Fibroblast of skin of right biceps (primary cell): ENCODE data around the gene CNIH1.
A peak's percentile ranks its signal among the peaks of the same experiment; 100 is the strongest.
"Not testable (repeated sequence)": the region's sequence is repeated elsewhere in the genome, so short reads cannot be mapped to it uniquely, and the experiment has no call there.

Experiments used
- DNase-seq: peaks from one replicate; pipeline ENCODE4 v3.0.0-alpha.2; 2013

The CNIH1 gene

DNA sequence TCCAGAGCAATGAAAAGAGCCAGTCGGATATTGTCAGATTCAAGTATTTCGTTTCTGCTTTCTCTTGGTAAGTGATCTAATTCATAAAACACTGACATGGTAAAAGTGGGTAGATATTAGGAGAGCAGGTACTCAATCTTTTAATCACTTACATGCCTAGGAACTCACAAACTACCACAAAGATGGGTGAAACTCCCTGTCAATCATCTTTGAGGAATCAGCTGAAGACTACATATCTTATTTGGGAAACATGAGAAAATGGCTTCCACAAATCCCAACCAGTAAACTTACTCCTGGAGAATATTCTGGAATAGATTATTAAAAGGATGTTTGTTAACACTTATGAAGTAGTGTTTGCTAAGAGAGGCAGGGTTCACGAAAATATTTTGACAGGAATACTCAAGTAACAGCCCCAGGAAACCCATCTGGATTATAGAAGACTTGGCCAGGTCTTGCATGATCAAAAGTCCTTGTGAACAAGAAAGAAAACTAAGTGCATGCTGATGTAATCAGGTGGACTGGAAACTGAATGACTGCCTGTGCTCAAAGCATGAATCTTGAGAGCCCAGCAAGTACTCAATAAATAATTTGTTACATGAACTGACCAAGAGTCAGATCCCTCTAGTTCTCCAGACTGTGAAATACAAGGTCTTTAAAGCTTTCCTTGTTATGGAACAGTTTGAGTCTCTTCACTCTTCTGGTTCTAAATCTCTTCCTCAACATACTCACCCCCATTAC, 15.5 kb downstream of the CNIH1 start:
- no peak for DNase-seq

DNA sequence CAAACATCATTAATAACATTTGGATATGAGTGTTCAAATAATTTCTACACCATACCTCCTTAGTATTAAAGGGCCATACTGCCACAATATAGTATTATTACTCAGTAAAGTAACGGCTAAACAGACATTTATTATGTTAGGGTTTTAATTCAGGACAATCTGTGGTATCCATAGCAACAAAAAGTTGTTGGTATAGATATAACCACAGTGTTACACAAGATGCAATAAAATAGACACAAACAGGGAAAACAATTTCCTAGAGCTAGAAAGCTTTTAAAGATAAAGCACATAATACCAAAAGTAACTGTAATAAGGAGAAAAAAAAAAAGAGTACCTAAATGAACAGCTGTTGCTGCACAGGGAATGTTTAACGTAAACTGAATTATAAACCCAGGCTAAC, 16.1 kb downstream of the CNIH1 start:
- DNase-seq = no peak

DNA sequence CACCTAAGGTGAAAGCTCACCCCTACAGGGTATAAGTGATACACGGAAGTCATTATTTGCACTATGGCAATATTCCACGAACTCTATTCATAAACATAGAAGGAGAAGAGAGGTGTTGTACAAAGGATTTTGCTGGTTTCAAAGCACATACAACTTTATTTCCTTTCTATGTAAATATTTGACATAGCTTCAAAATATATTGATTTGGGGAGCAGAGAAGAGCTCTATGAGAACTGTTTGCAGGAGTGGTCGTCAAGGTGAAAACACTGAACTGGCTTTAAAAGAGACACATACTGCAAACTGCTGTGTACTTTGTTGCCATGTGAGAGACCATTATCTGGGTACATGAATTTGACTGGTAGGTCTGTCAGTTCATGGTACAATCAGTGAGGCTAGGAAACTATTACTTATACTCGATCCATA, 16.7 kb downstream of the CNIH1 start:
- no peak for DNase-seq

DNA sequence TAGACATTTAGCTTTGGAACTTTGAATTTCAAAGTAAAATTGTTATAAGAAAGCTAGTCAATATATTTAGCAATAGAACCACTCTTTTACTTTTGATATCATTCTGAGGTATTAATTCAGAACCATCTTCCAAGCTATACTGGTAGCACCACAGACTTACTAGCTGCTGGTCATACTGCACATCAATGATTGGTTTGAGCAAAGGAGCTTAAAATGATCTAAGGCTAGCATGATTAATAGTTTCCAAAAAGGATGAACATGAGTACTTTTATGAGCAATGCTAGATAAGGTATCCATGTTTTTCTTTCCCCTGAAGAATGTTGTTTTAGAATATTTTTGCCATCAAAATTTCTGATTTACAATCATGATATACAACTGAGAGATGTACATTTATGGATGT, 17.2 kb downstream of the CNIH1 start:
- no peak for DNase-seq

DNA sequence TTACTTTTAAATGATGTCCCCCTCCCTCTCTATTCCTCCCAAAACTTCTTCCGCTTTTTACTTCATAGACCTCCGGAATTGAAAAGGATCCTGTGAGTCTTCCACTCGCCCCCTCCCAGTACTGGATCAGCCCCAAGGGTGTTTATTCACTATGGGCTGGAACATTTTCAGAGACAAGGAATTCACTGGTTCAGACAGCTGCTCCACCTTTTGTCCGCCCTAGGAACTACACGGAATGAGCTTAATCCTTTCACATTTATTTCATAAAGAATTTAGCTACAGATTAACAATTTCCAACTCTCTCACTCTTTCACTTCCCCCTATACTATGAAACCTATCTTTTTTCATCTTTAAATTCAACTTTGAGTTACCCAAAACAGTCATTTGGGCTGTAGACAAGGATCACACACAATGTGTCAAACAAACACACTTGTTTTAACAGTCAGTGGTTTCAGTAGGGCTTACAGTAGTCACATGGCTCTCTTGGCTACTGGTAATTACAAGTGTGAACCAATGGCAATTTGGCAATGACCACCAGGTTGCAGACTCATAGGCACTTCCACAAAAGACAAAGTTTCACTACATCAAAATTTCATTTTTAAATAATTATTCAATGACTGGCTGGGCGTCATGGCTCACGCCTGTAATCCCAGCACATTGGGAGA, 20.6 kb downstream of the CNIH1 start:
- DNase-seq = peak; percentile 49

DNA sequence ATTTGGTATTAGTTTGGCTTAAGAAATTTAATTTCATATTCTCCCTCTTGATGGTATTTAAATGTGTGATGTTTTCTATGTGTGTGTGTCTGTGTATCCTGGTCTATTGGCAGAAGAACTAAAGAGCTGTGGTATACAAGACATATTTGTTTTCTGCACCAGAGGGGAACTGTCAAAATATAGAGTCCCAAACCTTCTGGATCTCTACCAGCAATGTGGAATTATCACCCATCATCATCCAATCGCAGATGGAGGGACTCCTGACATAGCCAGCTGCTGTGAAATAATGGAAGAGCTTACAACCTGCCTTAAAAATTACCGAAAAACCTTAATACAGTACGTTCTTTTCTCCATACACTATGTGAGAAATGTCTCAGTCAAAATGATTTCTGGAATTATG, 29.8 kb downstream of the CNIH1 start:
- DNase-seq = no peak

DNA sequence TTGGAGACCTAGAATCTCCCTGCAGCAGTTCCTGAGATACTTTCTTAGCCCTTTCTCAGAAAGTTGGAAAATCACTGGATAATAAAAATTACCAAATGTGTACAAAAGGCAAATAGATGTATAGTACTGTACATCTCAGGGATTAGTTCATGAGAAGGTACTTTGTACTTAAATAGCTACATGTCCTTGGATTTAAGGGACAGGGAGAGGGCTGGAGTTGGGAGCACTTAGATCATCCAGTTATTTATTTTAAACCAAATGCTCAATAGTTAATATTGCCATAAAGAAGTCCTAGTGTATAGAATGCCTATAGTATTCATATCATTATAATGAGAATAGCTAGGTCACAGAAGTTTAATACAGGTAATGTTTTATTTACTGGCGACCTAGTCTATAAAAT, 31.0 kb downstream of the CNIH1 start:
- DNase-seq = no peak

DNA sequence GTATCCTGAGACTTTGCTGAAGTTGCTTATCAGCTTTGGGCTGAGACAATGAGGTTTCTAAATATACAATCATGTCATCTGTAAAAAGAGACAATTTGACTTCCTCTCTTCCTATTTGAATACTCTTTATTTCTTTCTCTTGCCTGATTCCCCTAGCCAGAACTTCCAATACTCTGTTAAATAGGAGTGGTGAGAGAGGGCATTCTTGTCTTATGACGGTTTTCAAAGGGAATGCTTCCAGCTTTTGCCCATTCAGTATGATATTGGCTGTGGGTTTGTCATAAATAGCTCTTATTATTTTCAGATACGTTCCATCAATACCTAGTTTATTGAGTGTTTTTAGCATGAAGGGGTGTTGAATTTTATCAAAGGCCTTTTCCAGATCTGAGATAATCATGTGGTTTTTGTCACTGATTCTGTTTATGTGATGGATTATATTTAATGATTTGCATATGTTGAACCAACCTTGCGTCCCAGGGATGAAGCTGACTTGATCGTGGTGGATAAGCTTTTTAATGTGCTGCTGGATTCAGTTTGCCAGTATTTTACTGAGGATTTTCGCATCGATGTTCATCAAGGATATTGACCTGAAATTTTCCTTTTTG, 37.7 kb downstream of the CNIH1 start:
- peak; percentile 53 for DNase-seq

DNA sequence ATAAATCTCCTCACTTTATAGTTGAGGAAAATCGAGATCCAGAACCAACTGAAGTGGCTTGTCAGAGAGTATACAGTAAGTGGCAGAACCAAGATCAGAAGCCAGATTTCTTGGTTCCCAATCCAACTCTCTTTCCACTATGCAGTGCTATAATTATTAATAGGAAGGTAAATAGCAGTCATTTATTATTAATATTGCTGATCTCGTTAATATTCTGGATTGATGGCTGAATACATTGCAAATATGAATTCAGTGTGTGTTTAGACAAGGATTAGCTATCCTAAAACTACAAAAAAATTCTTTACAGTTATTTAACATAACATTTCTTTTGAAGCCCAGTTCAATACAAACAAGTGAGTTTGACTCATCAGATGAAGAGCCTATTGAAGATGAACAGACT, 41.6 kb downstream of the CNIH1 start:
- DNase-seq = no peak

DNA sequence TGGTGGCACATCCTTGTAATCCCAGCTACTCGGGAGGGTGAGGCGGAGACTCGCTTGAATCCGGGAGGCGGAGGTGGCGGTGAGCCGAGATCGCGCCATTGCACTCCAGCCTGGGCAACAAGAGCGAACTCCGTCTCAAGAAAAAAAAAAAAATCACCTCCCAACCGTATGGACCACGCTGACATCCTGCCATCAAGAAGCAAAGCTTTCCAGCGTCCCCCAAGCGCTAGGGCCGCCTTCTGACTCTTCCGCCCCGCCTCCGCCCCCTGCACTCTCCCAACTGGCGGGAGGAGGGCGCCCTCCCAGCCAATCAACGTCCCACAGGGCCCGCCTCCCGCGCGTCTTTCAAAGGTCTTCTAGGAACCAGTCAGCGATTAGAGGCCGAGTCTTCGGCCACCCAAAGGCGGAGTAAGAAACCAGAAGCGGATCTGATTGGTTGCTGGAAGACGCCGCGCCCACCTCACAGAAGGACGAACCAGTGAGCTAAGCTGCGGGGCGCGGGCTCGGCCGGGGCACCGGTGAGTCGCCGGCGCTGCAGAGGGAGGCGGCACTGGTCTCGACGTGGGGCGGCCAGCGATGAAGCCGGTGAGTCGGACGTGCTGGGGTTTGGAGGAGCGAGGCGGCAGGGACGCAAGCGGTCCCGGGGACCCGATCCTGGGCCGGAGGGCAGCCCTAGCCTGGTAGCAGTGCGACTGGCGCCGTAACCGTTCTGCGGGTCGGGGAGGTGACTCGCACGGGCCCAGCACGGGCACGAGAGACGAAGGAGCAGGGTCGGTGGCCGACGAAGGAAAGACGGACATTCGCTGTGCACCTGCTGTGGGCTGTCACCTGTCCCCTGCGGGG, 44.5 kb downstream of the CNIH1 start, which contains the start of gene CDKN3:
Gene CDKN3, plus strand, starts transcription at position 515 of the 843 bp plus-strand sequence. Its CDS starts 62 bp downstream, at position 577.
- DNase-seq = peak; percentile 100

DNA sequence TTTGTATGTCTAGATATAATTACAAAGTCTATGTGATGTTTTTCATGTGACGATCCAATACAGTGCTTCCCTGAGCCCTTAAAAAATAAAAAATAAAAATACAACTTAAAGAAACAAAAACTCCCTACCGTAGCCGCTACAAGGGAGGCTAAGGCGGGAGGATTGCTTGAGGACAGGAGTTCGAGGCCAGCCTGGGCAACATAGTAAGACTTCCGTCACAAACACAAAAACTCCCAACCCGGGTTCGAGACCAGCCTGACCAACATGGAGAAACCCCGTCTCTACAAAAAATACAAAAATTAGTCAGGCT, 45.0 kb downstream of the CNIH1 start:
- DNase-seq = no peak

DNA sequence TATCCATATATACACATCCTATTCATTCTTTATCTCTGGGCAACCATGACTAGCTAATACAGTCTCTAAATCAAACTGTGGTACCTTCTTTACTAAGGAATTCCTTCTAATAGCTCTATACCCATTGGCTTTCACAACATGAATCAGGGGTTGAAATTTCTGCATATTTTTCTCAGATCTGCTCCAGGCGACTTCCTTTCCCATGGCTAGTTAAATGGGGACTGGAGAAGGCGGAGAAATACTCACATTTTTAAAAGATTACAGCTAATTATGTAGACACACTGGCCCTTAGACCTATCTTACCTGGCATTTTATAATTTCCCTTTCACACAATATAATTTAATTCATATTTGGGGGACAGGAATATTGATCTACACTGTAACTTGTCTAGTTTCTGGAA, 45.5 kb downstream of the CNIH1 start:
- no peak for DNase-seq

DNA sequence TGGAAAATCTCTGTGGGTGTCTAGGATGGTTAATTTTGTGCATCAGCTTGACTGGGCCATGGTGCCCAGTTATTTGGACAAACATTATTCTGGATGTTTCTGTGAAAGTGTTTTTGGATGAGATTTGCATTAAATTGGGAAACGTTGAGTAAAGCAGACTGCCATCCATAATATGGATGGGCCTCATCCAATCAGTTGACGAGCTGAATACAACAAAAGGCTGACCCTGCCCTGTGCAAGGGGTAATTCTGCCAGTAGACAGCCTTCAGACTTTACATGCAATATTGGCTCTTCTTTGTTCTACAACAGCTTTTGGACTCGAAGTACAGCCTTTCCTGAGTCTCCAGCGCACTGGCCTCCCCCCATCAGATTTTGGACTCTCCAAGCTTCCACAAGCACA, 45.9 kb downstream of the CNIH1 start:
- DNase-seq = no peak

DNA sequence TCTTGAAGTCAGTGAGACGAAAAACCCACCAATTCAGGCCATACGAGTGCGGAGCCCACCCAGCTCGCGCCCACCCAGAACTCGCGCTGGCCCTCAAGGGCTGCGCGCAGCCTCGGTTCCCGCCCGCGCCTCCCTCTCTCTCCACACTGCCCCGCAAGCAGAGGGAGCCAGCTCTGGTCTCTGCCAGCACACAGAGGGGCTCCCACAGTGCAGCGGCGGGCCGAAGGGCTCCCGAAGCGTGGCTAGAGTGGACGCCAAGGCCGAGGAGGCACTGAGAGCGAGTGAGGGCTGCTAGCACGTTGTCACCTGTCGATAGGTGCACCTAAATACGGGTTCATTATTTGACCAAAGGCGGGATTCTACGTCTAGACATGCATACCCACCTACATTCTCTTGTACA, 46.6 kb downstream of the CNIH1 start:
- DNase-seq = no peak

DNA sequence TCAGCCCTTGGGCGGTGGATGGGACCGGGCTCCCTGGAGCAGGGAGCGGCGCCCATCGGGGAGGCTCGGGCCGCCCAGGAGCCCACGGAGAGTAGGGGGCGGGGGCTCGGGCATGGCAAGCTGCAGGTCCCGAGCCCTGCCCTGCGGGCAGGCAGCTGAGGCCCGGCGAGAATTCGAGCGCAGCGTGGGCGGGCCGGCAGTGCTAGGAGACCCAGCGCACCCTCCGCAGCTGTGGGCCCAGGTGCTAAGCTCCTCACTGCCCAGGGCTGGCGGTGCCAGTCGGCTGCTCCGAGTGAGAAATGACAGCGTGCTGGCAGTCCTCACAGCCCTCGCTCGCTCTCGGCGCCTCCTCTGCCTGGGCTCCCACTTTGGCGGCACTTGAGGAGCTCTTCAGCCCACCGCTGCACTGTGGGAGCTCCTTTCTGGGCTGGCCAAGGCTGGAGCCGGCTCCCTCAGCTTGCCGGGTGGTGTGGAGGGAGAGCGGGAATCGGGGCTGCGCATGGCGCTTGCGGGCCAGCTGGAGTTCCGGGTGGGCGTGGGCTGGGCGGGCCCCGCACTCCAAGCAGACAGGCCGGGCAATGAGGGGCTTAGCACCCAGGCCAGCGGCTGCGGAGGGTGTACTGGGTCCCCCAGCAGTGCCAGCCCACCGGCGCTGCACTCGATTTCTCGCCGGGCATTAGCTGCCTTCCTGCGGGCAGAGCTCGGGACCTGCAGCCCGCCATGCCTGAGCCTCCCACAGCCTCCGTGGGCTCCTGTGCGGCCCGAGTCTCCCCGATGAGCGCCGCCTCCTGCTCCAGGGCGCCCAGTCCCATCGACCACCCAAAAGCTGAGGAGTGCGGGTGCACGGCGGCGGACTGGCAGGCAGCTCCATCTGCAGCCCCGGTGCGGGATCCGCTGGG, 47.9 kb downstream of the CNIH1 start:
- DNase-seq = not testable (repeated sequence)

DNA sequence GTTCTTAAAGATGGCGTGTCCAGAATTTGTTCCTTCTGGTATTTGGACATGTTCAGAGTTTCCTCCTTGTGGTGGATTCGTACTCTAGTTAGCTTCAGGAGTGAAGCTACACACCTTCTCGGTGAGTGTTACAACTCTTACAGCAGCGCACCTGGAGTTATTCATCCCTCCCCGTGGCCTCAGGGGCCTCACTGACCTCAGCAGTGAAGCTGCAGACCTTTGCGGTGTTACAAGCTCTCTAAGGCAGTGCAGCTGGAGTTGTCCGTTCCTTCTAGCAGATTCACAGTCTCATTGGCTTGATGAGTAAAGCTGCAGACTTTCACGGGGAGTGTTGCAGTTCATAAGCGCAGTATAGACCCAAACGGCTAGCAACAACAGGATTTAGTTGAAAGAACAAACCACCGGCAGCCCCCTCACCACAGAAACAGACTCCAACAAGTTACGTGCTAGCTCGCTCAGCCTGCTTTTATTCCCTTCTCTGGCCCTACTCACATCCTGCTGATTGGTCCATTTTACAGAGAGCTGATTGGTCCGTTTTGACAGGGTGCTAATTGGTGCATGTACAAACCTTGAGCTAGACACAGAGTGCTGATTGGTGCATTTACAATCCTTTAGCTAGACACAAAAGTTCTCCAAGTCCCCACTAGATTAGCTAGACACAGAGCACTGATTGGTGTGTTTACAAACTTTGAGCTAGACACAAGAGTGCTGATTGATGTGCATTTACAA, 48.9 kb downstream of the CNIH1 start:
- DNase-seq = no peak

DNA sequence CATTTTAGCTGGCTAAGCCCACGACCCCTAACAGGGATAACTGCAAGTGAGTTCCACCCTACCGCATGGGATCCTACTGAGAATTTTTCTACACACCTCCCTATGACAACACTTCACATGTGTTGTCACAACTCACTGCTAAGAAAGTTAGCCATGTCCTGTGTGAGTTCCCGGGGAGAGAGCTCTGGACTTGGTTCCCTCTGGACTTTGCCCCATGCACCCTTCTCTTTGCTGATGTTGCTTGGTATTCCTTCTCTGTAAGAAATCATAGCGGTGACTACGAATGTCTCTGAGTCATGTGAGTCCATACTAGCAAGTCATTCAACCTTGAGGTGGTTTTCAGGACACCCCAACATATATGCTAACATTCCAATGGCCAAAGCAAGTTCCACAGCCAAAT, 53.8 kb downstream of the CNIH1 start:
- DNase-seq = no peak

DNA sequence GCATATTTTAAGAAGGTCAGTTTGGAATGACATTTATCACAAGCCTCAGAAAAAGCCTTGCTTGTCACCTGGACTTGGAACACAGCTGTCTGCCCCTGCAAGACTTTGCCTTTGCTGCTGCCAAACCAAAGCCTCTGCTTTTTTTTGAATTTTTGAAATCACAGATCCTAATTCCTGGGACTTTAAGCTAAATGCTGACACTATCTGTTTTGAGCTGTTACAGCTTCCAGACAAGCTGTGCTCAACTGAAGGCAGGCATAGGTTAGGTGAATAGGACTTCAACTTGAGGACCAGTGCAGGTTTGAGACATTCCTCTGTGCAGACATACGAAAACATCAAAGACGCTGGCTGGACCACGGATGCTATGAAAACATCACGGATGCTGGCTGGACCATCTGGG, 55.6 kb downstream of the CNIH1 start:
- DNase-seq = no peak

DNA sequence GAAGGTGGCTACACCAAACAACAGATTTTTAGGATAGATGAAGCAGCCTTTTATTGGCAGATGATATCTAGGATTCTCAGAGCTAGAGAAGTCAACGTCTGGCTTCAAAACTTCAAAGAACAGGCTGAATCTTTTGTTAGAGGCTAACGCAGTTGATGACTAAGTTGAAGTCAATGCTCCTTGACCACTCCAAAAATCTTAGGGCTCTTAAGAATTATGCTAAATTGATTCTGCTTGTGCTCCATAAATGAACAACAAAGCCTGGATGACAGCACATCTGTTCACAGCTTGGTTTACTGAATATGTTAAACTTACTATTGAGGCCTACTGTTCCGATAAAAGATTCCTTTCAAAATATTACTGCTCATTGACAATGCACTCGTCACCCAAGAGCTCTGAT, 57.3 kb downstream of the CNIH1 start:
- no peak for DNase-seq

DNA sequence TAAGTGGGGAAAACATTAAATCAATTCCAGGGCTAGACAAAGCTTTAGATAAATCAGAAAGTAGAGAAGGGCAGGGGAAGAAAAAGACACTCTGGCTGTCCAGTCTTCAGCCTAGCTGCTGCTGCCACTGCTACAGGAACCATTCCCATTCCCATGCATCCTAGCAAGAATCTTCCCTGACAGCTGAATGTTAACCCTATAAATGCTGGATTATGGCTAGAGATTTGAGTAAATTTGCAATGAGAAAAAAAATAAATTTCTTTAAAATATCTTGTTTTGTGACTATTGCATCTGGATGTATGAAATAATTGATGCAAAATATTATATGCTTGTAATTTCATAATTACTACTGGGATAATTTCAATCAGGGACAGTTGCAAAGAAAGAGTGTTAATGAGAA, 59.4 kb downstream of the CNIH1 start:
- DNase-seq = no peak

DNA sequence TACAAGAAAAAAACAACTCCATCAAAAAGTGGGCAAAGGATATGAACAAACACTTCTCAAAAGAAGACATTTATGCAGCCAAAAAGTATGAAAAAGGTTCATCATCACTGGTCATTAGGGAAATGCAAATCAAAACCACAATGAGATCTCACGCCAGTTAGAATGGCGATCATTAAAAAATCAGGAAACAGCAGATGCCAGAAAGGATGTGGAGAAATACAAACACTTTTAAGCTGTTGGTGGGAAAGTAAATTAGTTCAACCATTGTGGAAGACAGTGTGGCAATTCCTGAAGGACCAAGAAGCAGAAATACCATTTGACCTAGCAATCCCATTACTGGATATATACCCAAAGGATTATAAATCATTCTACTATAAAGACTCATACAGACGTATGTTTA, 60.6 kb downstream of the CNIH1 start:
- DNase-seq = not testable (repeated sequence)

DNA sequence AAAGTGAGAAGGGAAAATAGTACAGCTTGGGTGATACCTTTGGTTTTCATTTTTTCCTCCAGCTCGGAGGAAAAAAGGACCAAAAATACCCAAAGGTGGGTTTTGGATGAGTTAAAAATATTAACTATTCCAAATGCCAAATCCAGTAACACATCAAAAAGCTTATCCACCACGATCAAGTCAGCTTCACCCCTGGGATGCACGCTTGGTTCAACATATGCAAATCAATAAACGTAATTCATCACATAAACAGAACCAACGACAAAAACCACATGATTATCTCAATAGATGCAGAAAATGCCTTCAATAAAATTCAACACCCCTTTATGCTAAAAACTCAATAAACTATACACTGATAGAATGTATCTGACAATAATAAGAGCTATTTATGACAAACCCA, 62.3 kb downstream of the CNIH1 start:
- DNase-seq = not testable (repeated sequence)
